Panc1 (cell line): ENCODE measurements around the gene RSAD2. TPM values are rescaled to one million over a fixed set of nuclear protein-coding genes. Genes with fewer than 3 reads are reported as not detected.

Experiments
- ATAC-seq: fragments of 200-7000 bp; cut with Tn5 transposase; 2 replicates; pipeline ENCODE4 v1.9.1; 2020; ENCODE audit warnings: mild to moderate bottlenecking, moderate library complexity
- BruUV-seq: library from RNA; stranded (reverse); fragments of 400-500 nt; replicated peaks from 2 replicates; lab custom pipeline; 2021; lab: Mats Ljungman, UMichigan
- CTCF ChIA-PET: fragments of 300-600 bp; sonication (Branson Sonifier 250); formaldehyde crosslinking; loops from one replicate; lab custom pipeline; 2022; ENCODE audit warnings: antibody characterized with exemption; lab: Charles Lee
- POLR2A ChIA-PET: fragments of 300-600 bp; sonication (Branson Sonifier 250); formaldehyde crosslinking; loops from one replicate; lab custom pipeline; 2022; ENCODE audit warnings: antibody characterized with exemption; lab: Charles Lee
- DNase-seq: peaks from one replicate; pipeline ENCODE4 v3.0.0-alpha.2; 2010; ENCODE audit warnings: low read depth, low spot score
- H3K27ac ChIP-seq: 2 replicates; pipeline ENCODE4 v1.5.1; 2011; ENCODE audit warnings: mild to moderate bottlenecking, low read length, inconsistent platforms
- H3K27me3 ChIP-seq: fragments of 200-500 bp; sonication (Bioruptor generic); 2 replicates; pipeline ENCODE4 v1.6.0; 2014; ENCODE audit warnings: low read length, inconsistent platforms; ENCODE audit not compliant: control insufficient read depth, insufficient read depth
- H3K36me3 ChIP-seq: fragments of 200-500 bp; sonication (Bioruptor generic); 2 replicates; pipeline ENCODE4 v1.5.1; 2014; ENCODE audit warnings: inconsistent platforms, mild to moderate bottlenecking, low read length, moderate library complexity; ENCODE audit not compliant: control insufficient read depth, insufficient read depth
- H3K4me1 ChIP-seq: 2 replicates; pipeline ENCODE4 v1.5.1; 2011; ENCODE audit warnings: inconsistent platforms, mild to moderate bottlenecking, low read length, moderate library complexity; ENCODE audit not compliant: control insufficient read depth, insufficient read depth
- H3K4me3 ChIP-seq, 2 experiments: 2 replicates each; pipeline ENCODE4 v1.5.1; 2011 to 2012; ENCODE audit warnings: low read depth in 2 of 2, low read length in 2 of 2, mild to moderate bottlenecking in 2 of 2, inconsistent platforms in 1 of 2, moderate library complexity in 1 of 2
- H3K9me3 ChIP-seq: fragments of 200-500 bp; sonication (Bioruptor generic); 2 replicates; pipeline ENCODE4 v1.5.1; 2014; ENCODE audit warnings: low read depth, mild to moderate bottlenecking, inconsistent platforms, low read length, moderate library complexity; ENCODE audit not compliant: control insufficient read depth, insufficient read depth
- POLR2AphosphoS5 ChIP-seq: IDR thresholded peaks from 2 replicates; pipeline ENCODE4 v1.6.1; 2012; ENCODE audit warnings: mild to moderate bottlenecking, low read depth, low read length, moderate library complexity
- SIN3A ChIP-seq: IDR thresholded peaks from 2 replicates; pipeline ENCODE4 v1.6.1; 2012; ENCODE audit warnings: low read depth, mild to moderate bottlenecking, low read length, moderate library complexity, borderline replicate concordance; ENCODE audit not compliant: insufficient read depth
- TCF7L2 ChIP-seq: IDR thresholded peaks from 2 replicates; pipeline ENCODE4 v1.6.1; 2011; ENCODE audit warnings: mild to moderate bottlenecking, low read depth, low read length, inconsistent platforms
- in situ Hi-C: cut with HindIII; loops from 2 replicates; pipeline ENCODE4 v1.10.0; 2016; ENCODE audit warnings: low sequenced_read_pairs, low pct_unique_long_range_greater_than_20kb
- intact Hi-C: fragments of 100-400 bp; cut with micrococcal nuclease; formaldehyde crosslinking; loops from one replicate; pipeline ENCODE4 v1.10.0; 2022; ENCODE audit not compliant: unreplicated experiment
- total RNA-seq: library from RNA; stranded (reverse); gene quantifications from one replicate; pipeline ENCODE4 v1.2.1, GENCODE V29; 2021; ENCODE audit not compliant: unreplicated experiment
- TF ChIP-seq, protein P1 (sequence below), 2 experiments: IDR thresholded peaks; 2 replicates each; pipeline ENCODE4 v1.6.1; 2011 to 2012; ENCODE audit warnings: low read depth in 2 of 2, control low read depth in 1 of 2, low read length in 1 of 2, mild to moderate bottlenecking in 1 of 2, moderate library complexity in 1 of 2; ENCODE audit not compliant: insufficient read depth in 1 of 2
- TF ChIP-seq, protein P2 (sequence below): fragments of 450-650 bp; IDR thresholded peaks from 2 replicates; pipeline ENCODE4 v1.5.1; 2017; ENCODE audit warnings: mild to moderate bottlenecking

The RSAD2 gene
- total RNA-seq, 1 experiment from 2014 or later = 0.44 TPM

DNA sequence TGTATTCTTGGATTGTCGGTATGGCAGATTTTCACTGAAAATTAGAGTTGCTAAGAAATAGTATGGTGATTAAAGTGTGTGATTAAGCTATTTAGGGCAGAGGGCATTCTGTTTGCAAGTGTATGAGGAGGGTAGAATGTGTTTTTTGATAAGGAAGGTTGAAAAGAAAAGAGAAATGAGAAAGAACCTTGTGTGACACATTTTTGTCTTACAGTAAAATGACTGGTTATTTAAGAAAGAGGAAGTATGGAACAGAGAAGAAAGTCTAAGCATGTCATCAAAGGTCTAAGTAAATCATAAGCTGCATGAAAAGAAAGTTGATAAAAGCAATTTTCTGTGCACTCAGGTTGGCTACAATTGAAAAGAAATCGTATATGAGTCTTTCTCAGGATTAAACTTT lies 5.2 kb upstream of the RSAD2 start:
- ATAC-seq = no peak

DNA sequence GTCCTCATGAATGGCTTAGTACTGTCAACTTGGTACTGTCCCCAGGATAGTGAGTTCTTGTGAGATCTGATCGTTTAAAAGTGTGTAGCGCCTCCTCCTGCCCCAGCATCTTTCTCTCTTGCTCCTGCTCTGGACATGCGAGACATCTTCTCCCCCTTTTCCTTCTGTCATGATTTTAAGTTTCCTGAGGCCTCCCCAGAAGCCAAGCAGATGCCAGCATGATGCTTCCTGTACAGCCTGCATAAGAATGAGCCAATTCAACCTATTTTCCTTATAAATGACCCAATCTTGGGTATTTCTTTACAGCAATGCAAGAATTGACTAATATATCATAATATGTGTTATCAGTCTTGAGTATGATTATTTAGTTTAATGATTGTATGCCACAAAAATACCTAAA lies 3.5 kb upstream of the RSAD2 start:
- H3K4me1 ChIP-seq = no peaks in the 10 kb centered on the region
- no TSS peak for BruUV-seq
- no peak overlapping the region for H3K4me3 ChIP-seq
- H3K36me3 ChIP-seq = no peaks in the 10 kb centered on the region
- DNase-seq = no peak
- in situ Hi-C loops = no loop called here
- peaks cover 20% of the 10 kb centered on the region for H3K27me3 ChIP-seq
- intact Hi-C loops = no loop called here
- ChIA-PET CTCF (no interaction called here), POLR2A (no interaction called here)
- TF ChIP-seq TCF7L2 (no peak), POLR2AphosphoS5 (no peak), SIN3A (no peak)
- TF ChIP-seq, protein P1, sequence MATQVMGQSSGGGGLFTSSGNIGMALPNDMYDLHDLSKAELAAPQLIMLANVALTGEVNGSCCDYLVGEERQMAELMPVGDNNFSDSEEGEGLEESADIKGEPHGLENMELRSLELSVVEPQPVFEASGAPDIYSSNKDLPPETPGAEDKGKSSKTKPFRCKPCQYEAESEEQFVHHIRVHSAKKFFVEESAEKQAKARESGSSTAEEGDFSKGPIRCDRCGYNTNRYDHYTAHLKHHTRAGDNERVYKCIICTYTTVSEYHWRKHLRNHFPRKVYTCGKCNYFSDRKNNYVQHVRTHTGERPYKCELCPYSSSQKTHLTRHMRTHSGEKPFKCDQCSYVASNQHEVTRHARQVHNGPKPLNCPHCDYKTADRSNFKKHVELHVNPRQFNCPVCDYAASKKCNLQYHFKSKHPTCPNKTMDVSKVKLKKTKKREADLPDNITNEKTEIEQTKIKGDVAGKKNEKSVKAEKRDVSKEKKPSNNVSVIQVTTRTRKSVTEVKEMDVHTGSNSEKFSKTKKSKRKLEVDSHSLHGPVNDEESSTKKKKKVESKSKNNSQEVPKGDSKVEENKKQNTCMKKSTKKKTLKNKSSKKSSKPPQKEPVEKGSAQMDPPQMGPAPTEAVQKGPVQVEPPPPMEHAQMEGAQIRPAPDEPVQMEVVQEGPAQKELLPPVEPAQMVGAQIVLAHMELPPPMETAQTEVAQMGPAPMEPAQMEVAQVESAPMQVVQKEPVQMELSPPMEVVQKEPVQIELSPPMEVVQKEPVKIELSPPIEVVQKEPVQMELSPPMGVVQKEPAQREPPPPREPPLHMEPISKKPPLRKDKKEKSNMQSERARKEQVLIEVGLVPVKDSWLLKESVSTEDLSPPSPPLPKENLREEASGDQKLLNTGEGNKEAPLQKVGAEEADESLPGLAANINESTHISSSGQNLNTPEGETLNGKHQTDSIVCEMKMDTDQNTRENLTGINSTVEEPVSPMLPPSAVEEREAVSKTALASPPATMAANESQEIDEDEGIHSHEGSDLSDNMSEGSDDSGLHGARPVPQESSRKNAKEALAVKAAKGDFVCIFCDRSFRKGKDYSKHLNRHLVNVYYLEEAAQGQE (IDR thresholded peaks at IDR 0.05; ENCODE audit: insufficient read depth in 1 of 2, low read depth in 2 of 2, low read length in 1 of 2) = no peak
- TF ChIP-seq, protein P2, sequence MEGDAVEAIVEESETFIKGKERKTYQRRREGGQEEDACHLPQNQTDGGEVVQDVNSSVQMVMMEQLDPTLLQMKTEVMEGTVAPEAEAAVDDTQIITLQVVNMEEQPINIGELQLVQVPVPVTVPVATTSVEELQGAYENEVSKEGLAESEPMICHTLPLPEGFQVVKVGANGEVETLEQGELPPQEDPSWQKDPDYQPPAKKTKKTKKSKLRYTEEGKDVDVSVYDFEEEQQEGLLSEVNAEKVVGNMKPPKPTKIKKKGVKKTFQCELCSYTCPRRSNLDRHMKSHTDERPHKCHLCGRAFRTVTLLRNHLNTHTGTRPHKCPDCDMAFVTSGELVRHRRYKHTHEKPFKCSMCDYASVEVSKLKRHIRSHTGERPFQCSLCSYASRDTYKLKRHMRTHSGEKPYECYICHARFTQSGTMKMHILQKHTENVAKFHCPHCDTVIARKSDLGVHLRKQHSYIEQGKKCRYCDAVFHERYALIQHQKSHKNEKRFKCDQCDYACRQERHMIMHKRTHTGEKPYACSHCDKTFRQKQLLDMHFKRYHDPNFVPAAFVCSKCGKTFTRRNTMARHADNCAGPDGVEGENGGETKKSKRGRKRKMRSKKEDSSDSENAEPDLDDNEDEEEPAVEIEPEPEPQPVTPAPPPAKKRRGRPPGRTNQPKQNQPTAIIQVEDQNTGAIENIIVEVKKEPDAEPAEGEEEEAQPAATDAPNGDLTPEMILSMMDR = no peak
- ATAC-seq = no peak
- H3K9me3 ChIP-seq = no peaks in the 10 kb centered on the region
- H3K27ac ChIP-seq = no peak overlapping the region

More for the DNA sequence above, 5.2 kb upstream of the RSAD2 start:
- POLR2A ChIA-PET = no interaction called here
- CTCF ChIA-PET = no interaction called here
- no TSS peak for BruUV-seq
- intact Hi-C loops (no loop called here), in situ Hi-C loops (no loop called here)
- no peaks in the 10 kb centered on the region for H3K9me3 ChIP-seq
- H3K27me3 ChIP-seq = peaks cover 23% of the 10 kb centered on the region
- TF ChIP-seq TCF7L2 (no peak), POLR2AphosphoS5 (no peak), SIN3A (no peak)
- TF ChIP-seq, protein P2 = no peak
- TF ChIP-seq, protein P1 (IDR thresholded peaks at IDR 0.05; ENCODE audit: insufficient read depth in 1 of 2, low read depth in 2 of 2, low read length in 1 of 2) = no peak
- H3K27ac ChIP-seq = no peak overlapping the region
- H3K36me3 ChIP-seq = no peaks in the 10 kb centered on the region
- H3K4me3 ChIP-seq = no peak overlapping the region
- DNase-seq = no peak
- H3K4me1 ChIP-seq = no peaks in the 10 kb centered on the region
